Measurements from ENCODE around the gene MAPK7.

The MAPK7 gene

DNA sequence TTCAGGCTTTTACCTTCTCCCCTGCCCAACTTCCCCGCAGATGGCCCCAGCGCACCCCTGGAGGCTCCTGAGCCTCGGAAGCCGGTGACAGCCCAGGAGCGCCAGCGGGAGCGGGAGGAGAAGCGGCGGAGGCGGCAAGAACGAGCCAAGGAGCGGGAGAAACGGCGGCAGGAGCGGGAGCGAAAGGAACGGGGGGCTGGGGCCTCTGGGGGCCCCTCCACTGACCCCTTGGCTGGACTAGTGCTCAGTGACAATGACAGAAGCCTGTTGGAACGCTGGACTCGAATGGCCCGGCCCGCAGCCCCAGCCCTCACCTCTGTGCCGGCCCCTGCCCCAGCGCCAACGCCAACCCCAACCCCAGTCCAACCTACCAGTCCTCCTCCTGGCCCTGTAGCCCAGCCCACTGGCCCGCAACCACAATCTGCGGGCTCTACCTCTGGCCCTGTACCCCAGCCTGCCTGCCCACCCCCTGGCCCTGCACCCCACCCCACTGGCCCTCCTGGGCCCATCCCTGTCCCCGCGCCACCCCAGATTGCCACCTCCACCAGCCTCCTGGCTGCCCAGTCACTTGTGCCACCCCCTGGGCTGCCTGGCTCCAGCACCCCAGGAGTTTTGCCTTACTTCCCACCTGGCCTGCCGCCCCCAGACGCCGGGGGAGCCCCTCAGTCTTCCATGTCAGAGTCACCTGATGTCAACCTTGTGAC lies 3.6 kb downstream of the MAPK7 start:
- no peak for DNase-seq

DNA sequence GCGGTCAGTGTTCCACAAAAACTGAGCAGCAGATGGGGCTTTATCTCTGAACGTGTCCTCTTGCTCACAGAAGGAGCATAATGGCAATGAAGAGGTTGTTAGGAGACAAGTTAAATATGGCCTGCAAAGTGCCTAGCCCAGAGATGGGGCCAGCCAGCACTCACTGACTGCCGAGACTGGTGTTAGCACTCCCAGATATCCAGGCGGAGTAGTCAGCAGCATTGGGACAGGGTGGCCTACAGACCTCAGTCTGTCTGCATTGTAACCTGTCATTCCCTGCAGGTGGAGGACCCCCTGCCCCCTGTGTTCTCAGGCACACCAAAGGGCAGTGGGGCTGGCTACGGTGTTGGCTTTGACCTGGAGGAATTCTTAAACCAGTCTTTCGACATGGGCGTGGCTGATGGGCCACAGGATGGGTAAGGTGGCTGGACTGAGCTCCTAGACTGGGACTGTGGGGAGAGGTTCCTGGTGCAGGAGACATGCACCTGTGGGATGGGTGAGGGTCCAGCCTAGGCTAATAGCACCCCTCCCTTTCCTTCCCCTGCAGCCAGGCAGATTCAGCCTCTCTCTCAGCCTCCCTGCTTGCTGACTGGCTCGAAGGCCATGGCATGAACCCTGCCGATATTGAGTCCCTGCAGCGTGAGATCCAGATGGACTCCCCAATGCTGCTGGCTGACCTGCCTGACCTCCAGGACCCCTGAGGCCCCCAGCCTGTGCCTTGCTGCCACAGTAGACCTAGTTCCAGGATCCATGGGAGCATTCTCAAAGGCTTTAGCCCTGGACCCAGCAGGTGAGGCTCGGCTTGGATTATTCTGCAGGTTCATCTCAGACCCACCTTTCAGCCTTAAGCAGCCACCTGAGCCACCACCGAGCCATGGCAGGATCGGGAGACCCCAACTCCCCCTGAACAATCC lies 4.5 kb downstream of the MAPK7 start:
- DNase-seq, result no peak

DNA sequence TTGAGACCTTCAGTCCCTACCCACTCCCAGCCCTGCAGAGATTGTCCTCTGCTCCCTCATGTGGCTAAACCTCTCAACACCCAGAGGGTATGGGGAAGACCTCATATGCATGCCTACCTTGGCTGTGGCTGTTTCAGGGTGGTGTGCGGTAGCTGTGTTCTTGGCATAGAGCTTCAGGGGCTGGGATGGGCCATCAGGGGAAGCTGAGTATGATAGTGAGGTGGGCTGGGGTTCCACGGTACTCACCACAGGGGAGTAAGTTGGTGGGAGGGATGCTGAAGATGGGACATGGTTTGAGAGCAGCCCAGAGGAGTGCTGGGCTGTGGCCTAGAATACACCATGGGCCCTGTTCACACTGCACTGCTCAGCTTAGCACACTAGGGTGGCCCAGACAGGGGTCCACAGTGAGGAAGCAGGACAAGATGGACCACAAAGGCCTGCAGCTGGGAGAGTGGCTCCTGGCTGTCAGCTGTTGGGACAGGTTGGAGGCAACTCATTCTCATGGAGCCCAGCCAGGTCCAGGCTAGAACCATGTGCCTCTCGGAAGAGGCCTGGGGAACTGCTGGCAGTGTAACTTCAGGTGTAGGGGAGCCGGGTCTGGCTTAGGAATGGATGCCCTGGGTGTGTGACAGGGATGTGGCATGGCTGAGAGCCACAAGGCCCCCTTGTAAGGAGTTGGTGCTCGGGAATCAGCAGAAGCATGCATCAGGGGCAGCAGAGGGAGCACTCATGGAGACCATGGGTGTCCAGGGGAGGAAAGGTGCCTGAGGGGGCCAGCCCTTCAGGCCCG lies 5.6 kb downstream of the MAPK7 start:
- no peak for DNase-seq

DNA sequence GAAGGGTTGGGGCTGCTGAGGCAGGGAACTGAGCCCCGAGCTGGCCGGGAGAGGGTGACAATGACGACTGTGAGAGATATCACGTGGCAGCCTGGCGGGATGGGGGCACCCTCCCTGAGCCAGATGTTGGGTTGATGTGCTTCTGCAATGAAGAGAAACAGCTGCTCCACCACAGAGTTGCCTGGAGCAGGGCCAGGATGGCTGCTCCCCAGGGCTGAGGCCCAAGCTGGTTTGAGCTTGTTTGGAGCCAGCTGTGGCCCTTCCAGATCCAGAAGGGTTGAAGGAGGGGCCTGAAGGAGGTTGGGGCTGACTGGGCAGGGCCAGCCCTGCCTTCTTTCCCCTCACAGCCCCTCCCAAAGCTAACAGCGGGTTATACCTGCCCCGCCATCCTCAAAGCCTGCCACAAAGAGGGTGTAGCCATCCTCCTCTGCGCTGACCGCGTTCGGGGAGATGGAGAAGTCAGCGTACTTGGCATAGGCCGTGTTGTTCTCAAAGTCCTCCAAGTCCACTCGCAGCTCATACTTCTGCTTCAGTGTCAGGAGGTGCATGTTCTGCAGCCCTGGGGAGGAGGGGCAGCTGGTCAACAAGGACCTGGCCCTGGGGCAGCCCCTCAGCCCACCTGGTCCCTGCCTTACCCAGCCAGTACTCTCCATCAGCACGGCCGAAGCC lies 6.6 kb downstream of the MAPK7 start:
- DNase-seq, result no peak

DNA sequence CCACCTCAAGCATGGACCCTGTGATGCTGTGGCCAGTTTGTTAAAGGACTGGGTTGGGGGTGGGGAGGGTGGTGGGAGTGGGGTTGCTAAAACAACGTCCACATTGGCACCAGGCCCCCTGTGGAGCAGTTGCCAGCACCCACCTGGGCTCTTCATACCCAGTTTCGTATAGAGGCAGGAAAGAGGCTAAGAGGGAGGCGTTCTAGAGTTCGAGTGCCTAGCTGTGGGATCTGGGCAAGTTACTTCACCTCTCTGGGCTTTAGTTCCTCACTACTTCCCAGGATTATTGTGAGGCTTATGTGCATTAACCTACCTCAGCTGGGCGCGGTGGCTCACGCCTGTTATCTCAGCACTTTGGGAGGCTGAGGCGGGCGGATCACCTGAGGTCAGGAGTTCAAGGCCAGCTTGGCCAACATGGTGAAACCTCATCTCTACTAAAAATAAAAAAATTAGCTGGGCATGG lies 7.3 kb downstream of the MAPK7 start:
- DNase-seq, result no peak

DNA sequence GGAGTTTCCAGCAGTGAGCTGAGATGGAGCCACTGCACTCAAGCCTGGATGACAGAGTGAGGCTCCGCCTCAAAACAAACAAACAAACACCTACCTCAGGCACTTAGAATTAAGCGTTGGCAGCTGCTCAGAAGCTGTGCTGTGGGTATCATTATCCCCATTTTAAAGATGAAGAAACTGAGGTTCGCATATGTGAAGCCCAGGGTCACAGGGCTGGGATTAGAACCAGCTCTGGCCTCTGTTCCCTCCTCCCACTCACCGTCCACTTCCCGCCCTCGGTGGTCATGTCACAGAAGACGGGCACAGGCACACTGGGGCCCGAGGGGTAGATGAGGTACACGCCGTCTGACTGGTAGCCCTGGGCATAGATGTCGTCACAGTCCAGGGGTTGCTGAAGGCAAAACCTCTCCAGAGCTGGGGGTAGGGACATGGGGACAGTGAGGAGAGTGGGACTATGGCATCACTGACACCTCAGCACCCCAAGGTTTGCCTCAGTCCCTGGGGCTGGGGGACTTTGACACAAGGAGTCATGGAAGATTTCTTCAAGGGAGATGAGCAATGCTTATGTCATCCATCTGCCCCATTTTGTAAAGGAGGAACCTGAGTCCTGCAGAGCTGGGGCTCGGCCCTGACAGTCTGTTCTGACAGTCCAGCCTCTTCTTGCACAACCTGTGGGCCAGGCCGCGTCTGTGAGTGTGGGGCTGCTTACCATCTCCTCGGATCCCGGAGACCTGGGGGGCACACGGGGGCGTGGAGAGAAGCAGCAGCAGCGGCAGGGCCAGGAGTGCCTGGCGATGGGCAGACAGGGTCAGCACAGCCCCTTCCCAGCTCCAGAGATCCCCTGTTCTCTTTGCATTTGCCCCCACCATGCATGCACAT lies 8.0 kb downstream of the MAPK7 start:
- DNase-seq, result no peak

DNA sequence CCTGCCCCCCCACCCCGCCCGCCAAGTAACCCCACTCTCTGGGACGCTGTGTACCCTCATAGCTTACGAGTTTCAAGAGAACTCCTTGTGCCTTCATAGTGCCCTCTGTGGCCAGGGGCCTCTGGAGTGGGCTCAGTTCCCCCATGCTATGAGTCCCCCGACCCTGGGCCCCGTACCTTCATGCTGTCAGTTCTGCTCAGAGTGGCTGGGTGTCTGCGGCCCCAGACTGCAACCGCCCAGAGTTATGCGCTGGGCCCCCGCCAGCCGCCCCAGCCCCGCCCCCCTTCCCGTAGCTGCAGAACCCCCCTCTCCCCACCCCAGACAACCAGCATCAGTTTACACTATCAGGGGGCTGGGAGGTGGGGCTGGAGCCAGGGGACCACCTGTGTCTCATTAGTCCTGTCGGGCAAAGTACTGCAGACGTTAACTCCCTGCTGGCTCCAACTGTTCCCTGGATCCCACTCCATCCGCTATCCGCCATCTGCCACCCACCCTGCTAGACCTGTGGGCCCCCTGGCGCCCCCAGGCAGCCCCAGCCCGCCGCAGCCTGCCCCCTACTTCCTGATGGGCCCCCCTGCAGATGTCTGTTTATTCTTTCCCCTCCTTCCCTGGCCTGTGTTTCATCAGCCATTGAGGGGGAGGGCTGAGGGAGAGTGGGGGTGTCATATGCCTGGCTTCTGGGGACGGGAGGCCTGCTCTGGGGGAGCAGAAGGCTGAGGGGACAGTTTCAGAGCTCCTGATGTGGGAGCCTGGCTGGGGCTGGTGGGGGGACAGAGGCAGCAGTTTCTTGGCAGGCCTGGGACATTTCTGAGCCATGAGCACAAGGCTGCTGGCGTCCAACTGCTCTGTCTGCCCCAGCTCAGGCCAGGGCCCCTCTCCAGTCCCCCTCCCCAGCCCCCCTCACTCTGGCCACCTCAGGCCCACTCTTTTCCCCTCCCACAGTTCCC lies 8.9 kb downstream of the MAPK7 start, which contains the start of gene MFAP4:
Gene MFAP4 (minus strand): TSS at position 217 of the 947 bp plus-strand sequence. CDS start 35 bp downstream, at position 182.
- no peak for DNase-seq

DNA sequence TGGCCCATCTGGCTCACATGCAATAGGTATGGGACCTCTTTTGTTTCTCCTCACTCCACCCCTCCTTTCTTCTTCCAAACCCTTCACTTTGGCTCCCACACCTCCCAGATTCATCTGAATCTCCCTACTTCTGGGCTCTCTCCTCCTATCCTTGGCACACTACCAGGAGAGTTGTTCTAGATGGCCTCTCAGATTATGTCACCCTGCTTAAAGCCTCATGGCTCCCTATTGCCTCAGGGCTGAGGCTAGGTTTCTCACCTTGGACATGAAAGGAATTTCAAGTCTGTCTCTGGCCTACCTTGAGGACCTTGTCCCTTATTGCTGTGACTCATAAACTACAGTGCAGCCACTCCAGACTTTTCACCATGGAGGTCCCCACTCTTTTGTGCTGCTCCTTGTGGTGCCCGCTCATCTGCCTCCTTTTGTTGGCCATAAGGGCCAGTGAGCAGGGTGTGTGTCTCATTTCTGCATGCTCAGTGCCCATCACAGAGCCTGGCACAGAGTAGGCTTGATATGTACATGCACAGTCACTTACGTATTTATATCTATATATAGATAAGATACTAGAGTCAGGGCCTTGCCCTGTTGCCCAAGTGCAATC lies 9.7 kb downstream of the MAPK7 start:
- no peak for DNase-seq

DNA sequence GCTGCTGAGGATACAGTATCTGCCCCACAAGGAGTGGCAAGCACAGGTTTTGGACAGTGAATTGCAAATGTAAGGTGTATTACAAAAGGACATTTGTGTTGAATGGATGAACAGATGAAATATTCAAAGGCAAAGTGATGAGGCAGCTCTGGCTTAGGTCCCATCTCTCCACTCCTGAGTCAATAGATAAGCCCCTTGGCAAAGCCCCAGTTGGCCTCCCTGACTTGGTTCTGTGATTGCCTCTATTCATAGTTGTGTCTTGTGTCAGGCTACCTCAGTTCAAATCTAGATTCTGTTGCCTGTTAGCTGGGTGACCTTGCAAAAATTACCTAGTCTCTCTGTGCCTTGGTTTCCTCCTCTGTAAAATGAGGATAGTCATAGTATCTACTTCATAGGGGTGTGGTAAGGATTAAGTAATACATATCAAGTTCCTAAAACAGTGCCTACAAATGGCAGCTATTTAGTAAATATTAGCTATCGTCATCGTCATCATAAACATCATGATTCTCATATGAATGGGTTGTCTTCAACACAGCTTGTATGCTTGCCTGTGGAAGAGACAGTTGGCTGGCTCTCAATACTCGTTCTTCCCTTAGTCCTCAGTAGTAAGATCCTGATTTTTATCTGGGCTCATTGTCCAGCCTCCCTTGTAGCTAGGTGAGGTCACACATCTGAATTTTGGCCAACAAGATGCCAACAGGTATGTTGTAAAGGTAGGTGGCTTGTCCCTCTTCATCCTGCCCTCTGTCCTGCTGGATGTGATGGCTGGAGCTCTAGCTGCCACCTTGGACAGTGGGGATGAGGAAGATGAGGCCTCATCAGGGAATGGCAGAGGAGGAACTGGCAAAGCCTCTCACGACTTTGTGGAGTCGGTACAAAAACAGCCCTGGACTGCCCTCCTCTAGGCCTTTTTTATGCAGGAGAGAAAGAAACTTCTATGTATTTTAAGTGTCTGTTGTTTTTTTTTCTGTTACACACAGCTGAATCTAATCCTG lies 10.8 kb downstream of the MAPK7 start:
- DNase-seq, result no peak

DNA sequence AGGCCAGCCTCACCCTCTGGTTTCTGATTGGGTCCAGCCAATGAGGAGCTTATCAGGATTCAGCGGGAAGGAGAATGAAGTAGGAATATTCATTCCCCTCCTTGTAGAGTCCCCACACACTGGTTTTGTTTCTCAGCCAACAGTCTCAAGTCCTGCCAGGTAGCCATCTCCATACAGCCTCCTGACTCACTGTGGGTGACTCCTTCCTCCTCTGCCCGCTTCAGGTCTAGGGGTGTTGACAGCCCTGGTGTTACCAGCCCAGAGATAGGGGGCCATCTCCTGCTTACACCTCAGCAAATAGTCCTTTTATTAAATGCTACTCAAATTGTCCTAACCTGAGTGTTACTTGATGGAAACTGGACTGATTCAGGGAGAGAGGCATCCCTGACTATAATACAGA lies 12.7 kb downstream of the MAPK7 start:
- DNase-seq, result no peak

DNA sequence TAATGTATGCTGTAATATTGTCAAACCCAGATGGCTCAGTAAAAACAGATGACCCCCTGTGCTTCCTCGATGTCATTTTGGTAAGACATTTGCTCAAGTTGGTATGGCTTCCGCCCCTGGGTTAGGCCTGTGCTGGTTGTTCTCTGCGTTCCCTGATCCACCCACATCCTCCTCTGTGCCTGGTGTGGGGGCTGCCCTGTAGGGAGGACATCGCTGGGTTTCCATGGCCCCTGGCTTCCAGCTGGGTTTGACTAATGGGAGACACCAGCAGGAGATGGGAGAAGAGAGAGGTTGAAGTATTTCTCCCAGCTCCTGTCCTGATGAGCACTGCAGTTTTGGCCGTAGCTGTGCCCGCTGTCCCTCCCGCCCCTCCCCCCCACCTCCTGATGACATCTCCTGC lies 13.1 kb downstream of the MAPK7 start:
- DNase-seq, result no peak

DNA sequence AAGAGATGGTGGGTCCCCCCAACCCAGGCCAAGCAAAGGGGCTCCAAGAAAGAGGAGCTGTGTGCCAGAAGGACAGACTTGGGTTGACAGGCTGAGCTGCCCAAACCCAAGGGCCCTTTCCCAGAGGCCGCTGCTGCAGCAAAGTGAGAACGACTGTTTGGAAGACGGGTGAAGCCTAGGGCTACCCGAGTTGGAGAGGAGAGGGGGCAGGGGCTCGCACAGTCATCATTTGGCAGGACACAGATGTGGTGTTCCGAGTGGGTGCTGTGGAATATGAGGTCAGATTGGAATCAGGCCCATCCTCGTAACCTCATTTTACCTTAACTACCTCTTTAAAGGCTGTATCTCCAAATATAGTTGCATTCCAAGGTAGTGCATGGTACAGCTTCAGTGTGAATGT lies 14.0 kb downstream of the MAPK7 start:
- no peak for DNase-seq

DNA sequence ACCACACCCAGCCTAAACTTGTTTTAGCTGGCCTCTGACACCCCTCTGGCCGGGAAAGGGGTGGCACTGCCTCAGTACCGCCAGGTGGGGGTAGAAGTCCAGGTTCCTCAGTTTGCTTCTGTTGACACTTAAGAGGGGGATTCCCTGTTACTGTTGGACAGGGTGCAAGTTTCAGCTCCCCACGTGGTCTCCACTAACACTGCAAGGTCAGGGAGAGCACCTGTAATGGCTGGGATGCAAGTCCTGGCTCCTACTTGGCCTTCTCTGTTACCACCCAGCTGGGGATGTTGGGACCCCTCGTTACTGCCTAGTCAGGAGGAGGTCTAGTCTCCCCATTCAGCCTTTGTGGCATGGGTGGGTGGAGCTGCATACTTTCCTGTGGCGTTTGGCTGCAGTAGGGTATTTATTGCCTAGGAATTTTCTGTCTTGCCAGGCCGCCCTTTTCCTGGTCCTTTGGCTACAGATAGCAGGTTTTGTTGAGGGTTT lies 19.3 kb downstream of the MAPK7 start:
- no peak for DNase-seq

DNA sequence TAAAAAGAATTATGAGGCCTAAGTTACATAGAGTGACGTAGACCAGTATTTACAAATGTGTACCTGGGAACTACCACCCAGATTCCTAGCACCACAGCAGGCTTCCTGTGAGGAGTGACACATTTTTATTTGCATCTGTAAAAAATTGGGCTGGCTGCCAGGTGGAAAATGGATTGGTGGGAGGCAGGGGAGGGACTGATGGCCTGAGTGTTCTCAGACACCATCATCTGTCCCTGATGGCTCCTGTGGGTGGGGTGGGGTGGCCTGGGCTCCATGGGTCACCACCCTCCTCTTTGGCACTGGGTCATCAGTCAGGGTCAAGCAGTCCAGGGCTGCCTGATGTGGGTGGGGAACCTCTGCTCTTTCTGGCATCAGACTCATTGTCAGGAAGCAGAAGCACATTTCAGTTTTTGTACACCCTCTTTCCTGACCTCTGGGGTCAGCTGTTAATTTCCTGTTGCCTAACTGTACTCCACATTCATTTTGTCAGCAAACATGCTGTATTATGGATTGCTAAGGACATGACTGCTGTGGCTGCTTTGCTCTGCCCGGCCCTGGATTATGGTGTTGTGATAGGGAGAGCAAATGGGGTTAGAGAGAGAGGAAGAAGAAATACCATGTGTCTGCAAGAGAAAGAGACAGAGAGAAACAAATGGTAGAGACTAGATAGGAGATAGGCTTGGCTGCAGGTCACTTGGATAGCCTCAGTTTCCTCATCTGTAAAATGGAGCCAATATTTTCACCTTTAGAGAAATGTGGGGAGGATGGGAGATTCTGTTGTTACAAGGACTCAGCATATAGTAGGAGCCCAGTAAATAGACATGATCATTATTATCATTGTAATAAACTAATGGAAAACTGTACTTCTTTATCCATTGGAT lies 20.2 kb downstream of the MAPK7 start:
- DNase-seq, result no peak

DNA sequence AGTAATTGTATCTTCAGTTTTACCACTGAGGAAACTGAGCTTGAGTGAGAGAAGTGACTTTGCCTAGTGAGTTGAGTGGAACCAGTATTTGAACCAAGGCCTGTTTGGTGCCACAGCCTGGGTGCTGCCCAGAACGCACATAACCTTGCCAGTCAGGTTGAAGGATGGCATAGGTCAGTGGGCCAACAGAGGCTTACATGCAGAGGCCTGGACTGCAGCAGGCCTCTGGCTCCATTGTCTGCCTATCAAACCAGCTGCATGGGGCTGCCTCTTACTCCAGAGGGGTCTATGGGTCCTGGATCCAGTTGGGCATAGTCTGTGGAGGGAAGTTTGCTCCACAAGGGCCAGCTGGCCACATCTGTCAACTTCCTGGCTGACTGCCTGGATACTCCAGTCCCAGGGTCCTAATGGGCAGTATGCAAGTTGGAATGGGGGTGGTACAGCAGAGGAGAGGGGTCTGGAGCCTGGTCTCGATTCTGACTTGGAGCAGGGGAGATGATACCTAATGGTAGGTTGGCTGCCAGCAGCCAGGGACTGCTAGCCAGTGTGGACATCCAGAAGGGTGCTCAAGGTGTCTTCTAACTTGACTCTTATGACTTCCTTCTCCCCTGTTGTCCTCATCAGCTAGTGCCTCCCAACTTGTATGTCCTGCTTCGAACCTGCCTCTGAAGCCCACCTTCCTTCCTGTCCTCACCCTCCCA lies 21.6 kb downstream of the MAPK7 start:
- DNase-seq, result no peak

DNA sequence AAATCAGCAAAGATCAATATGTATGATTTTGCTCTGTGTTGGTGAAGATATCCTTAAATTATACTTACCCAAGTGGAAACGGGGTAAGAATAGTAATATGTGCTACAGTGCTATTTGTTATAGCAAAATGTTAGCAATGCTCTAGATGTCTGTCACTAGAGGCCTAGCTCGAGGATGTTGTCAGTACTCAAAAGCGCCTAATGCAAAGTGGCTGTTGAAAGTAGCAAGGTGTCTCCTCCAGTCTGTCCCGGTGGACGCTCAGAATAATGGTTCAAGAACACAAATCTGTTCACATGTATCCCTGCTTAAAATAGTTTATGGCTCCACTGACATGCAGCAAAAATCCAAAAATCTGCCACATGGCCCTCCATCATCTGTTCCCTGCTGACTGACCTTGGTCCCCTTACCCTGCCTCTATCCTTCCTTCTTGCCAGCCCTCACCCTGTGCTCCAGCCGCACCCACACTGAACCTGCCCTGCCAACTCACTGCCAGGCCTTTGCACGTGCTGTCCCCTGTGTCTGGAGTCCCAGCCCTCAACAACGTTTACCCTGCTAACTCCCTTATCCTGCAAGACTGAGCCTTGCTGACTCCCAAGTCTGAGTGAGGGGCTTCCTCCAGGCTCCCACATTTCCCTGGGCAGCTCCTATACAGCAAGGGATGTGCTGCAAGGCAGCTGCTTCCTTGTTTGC lies 23.2 kb downstream of the MAPK7 start:
- no peak for DNase-seq

All from activated CD4-positive, alpha-beta T cell treated with anti-CD3 and anti-CD28 coated beads, Interleukin-2, Interleukin-6, amounts not matched to agents 100 ng/mL and 50 ng/mL, durations not matched to agents 16 hours and 8 hours (primary cell).